Muscle of leg (tissue), 11 donors: Measurements from ENCODE around the gene TOPBP1. TPM values are rescaled to one million over a fixed set of nuclear protein-coding genes. Genes with fewer than 3 reads are reported as not detected.
A peak's percentile ranks its signal among the peaks of the same experiment; 100 is the strongest.
"Not testable (repeated sequence)": the region's sequence is repeated elsewhere in the genome, so short reads cannot be mapped to it uniquely, and the experiment has no call there.

Experiments used
- DNase-seq: peaks from one replicate; pipeline ENCODE4 v3.0.0; 2013
- H3K27ac ChIP-seq: one replicate; pipeline ENCODE4 v1.5.1; 2013; ENCODE audit warnings: mild to moderate bottlenecking, low read length, control low read depth
- H3K27me3 ChIP-seq: one replicate; pipeline ENCODE4 v1.6.1; 2013; ENCODE audit warnings: low read length; ENCODE audit not compliant: control insufficient read depth, insufficient read depth
- H3K36me3 ChIP-seq: one replicate; pipeline ENCODE4 v1.6.1; 2013; ENCODE audit warnings: low read length; ENCODE audit not compliant: control insufficient read depth, insufficient read depth
- H3K4me1 ChIP-seq: one replicate; pipeline ENCODE4 v1.6.1; 2013; ENCODE audit warnings: low read length; ENCODE audit not compliant: control insufficient read depth, insufficient read depth
- H3K4me3 ChIP-seq: one replicate; pipeline ENCODE4 v1.5.1; 2013; ENCODE audit warnings: low read length, control low read depth
- H3K9me3 ChIP-seq: replicated peaks from 2 replicates; pipeline ENCODE4 v1.6.1; 2013; ENCODE audit warnings: low read depth, low read length; ENCODE audit not compliant: control insufficient read depth
- WGBS: methylation state at CpG from one replicate; pipeline ENCODE4 v1.1.5; 2013; ENCODE audit warnings: missing lambda C conversion rate; ENCODE audit not compliant: insufficient coverage; 5-methylcytosine and 5-hydroxymethylcytosine counted together
- polyA plus RNA-seq, 8 donors: library from polyadenylated mRNA; unstranded; fragments of 120-200 nt; gene quantifications; one replicate each; pipeline versions ENCODE4 v1.2.1 to v1.2.3, GENCODE V29; 2013; ENCODE audit warnings: inconsistent platforms in 1 of 8, low replicate concordance in 1 of 8; ENCODE audit not compliant: insufficient read length in 8 of 8, insufficient read depth in 1 of 8
- total RNA-seq: library from RNA; stranded (reverse); fragments of 120-200 nt; gene quantifications from one replicate; pipeline ENCODE4 v1.2.4, GENCODE V29; 2013

TOPBP1 gene
- total and polyA plus RNA-seq, 9 donors = 19.8 to 28.5 (median 26.6) TPM

DNA sequence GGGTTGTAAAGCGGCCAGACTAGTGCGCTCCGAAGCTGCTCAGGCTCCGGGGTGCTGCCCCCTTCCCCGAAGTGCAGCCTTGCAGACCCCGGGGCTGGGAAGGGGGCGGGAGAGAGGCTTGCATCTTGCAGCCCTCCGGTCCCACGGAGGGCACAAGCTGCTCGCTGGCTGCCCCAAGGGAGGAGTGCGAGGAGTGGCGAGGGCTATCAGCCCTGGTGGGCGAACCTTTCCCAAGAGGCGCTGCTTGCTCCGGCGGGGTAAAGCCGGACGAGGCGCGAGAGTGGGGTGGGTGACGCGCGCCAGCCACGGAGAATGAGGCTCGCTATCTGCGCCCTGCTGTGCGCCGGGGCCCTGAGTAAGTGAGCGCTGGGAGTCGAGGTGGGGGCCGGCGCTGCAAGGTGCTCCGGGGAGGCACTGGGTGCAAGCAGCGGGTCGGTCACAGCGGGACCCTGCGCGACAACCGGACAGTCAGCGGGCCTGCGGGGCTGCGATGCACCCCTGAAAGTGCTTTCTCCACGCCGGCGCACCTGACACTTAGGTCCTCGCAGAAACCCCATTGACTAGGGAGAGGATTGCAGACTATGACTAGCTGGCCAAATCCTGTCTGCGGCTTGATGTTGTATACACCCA lies 12.7 kb upstream of the TOPBP1 start:
- WGBS = 5% methylated on average over 47 of the region's 47 CpGs
- Histone ChIP-seq H3K27ac (no peak overlapping the region), H3K4me3 (no peak overlapping the region), H3K4me1 (peaks cover 5% of the 10 kb centered on the region), H3K9me3 (no peaks in the 10 kb centered on the region), H3K36me3 (no peaks in the 10 kb centered on the region), H3K27me3 (peaks cover 38% of the 10 kb centered on the region)
- DNase-seq = no peak

DNA sequence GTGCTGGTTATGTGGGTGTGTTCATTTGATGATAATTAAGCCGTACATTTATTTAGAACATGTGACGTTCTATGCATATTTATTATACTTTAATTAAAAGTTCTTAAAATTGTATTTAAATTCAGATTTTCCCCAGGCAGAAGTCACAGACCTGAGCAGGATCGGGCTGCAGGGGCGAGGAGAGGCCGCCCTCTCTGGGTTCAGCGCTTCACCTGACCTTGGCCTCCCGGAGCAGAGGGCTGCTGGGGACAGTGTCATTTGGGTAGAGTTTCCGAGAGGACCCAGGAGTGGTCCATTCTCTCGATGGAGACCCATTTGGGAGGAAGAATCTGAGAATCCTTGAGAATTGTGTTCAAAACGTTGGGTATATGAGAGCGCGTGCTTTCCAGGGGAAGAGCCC lies 12.0 kb upstream of the TOPBP1 start:
- H3K27me3 ChIP-seq = peaks cover 38% of the 10 kb centered on the region
- H3K27ac ChIP-seq = no peak overlapping the region
- 36% methylated on average over 9 of the region's 12 CpGs for WGBS
- H3K4me1 ChIP-seq = peaks cover 5% of the 10 kb centered on the region
- no peak for DNase-seq
- H3K36me3 ChIP-seq = no peaks in the 10 kb centered on the region
- no peak overlapping the region for H3K4me3 ChIP-seq
- no peaks in the 10 kb centered on the region for H3K9me3 ChIP-seq

GRCh38 chr3:133672461-133672860 lies 10.7 kb upstream of the TOPBP1 start:
- WGBS = no CpG with 5 or more reads among the region's 2 CpGs
- Histone ChIP-seq H3K4me1 (peaks cover 7% of the 10 kb centered on the region), H3K36me3 (no peaks in the 10 kb centered on the region), H3K27ac (no peak overlapping the region), H3K4me3 (no peak overlapping the region), H3K9me3 (no peaks in the 10 kb centered on the region), H3K27me3 (peaks cover 38% of the 10 kb centered on the region)
- no peak for DNase-seq

- Histone ChIP-seq H3K4me1 (peaks cover 7% of the 10 kb centered on the region), H3K36me3 (no peaks in the 10 kb centered on the region), H3K9me3 (no peaks in the 10 kb centered on the region), H3K27ac (no peak overlapping the region), H3K4me3 (no peak overlapping the region), H3K27me3 (peaks cover 21% of the 10 kb centered on the region)
- 75% methylated on average over 2 of the region's 3 CpGs for WGBS
- no peak for DNase-seq
These were observed 8.8 kb upstream of the TOPBP1 start for GRCh38 chr3:133670525-133670995.

DNA sequence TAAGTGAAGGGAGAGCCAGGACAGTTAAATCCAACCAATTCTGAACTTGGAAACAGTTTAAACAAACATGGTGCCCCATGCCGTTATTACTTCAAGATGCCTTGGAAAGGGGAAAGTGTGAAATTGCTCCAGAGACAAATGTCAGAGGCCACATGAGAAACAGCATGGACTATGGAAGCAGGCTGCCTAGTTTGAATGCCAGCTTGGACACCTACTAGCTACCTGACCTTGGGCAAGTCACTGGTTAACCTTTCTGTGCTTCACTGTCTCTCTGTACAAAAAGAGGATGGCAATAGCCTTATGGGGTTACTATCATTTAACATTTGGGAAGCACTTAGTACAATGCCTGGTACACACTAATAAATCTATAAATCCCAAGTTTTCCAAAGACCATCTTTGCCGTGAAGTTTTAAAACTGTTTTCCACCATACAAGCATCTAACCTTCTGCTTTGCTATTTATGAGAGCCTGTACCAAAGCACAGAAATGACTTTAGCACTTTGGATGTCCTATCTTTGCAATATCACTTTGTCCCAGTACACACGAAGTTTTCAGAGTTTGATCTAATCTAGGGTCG lies 8.3 kb upstream of the TOPBP1 start:
- no peak for DNase-seq
- H3K4me3 ChIP-seq = no peak overlapping the region
- peaks cover 18% of the 10 kb centered on the region for H3K27me3 ChIP-seq
- H3K27ac ChIP-seq = no peak overlapping the region
- 78% methylated on average over 3 of the region's 4 CpGs for WGBS
- H3K36me3 ChIP-seq = no peaks in the 10 kb centered on the region
- H3K4me1 ChIP-seq = peaks cover 7% of the 10 kb centered on the region
- no peaks in the 10 kb centered on the region for H3K9me3 ChIP-seq

DNA sequence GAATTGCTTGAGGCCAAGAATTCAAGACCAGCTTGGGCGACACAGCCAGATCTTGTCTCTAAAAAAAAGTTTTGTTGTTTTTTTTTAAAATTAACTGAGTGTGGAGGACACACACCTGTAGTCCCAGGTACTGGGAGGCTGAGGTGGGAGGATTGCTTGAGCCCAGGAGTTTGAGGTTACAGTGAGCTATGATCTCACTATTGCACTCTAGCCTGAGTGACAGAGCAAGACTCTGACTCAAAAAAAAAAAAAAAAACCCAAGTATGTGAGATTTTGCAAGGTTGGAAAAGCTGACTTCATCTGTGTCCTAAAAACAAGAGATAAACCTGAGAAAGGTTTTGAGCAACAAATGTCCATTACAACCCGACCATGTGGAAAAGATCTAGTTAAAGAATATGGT lies 5.4 kb upstream of the TOPBP1 start:
- Histone ChIP-seq H3K4me3 (no peak overlapping the region), H3K9me3 (no peaks in the 10 kb centered on the region), H3K4me1 (peaks cover 10% of the 10 kb centered on the region), H3K27ac (no peak overlapping the region), H3K36me3 (no peaks in the 10 kb centered on the region), H3K27me3 (no peaks in the 10 kb centered on the region)
- 89% methylated on average over 1 of the region's 2 CpGs for WGBS
- DNase-seq = no peak

DNA sequence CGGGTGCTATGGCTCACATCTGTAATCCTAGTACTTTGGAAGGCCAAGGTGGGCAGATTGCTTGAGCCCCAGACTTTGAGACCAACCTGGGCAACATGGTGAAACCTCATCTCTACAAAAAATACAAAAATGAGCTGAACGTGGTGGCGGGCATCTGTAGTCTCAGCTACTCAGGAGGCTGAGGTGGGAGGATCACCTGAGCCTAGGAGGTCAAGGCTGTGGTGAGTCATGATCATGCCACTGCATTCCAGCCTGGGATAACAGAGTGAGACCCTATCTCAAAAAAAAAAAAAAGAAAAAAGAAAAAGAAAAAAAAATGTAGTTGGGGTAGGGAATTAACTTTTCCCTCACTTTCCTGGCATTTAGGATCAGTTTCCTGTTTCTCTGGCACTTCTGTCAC lies 3.4 kb upstream of the TOPBP1 start:
- H3K9me3 ChIP-seq, DNase-seq, H3K4me3 ChIP-seq, H3K27me3 ChIP-seq, H3K36me3 ChIP-seq, H3K27ac ChIP-seq: not testable (repeated sequence)
- WGBS = no CpG with 5 or more reads among the region's 3 CpGs
- peaks cover 12% of the 10 kb centered on the region for H3K4me1 ChIP-seq

DNA sequence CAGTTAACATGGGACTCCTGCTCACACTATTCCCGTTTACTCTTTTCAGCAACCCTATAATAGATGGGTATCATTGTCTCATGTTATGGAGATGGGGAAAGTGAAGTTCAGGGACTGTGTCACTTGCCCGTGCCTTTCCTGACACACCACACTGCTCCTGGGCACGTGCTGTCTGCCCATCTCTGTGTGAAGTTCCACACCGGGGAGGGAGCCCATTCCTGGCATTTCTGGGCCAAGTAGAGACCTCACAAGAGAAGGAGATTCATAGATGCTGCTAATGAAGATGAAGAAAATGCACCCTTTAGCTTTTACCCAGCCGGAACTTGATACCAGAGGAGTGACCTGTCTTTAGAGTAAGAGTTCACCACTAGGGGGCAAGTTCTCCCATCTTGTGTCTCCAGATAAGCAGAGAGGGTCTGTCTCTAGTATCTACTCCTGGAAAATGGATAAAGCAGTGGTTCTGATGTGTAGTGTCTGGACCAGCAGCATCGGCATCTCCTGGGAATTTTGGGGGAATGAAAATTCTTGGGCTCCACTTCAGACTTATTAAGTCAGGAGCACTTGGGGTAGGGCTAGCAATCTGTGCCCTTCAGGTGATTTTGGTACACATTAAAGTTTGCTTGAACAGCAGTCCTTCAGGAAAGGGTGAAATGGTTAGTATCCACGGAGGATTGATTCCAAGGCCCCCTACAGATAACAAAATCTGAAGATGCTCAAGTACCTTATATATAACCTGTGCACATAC lies 2.0 kb upstream of the TOPBP1 start:
- no peaks in the 10 kb centered on the region for H3K36me3 ChIP-seq
- 43% methylated on average over 2 of the region's 7 CpGs for WGBS
- H3K4me3 ChIP-seq = no peak overlapping the region
- H3K9me3 ChIP-seq = no peaks in the 10 kb centered on the region
- peak; percentile 73 for DNase-seq
- H3K27me3 ChIP-seq = no peaks in the 10 kb centered on the region
- H3K4me1 ChIP-seq = peaks cover 12% of the 10 kb centered on the region
- H3K27ac ChIP-seq = no peak overlapping the region

DNA sequence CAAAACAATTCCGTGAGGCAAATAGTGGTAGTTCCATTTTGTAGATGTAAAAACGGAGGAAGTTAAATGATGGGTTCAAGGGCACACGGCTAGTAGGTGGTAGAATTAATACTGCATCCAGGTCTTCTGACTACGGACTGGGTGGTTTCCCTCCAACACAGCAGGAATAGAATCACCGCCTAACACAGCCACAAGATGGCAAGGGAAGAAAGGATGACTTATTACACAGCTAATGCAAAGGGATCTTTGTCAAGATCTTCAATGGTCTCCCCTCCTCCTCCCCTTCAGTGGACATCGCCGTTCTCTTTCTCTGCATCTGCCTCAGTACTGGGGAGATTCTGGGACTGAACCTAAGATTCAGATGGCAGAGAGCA lies 524 bp upstream of the TOPBP1 start:
- peak overlapping the region; percentile 95 for H3K27ac ChIP-seq
- 7% methylated on average over 3 of the region's 7 CpGs for whole genome bisulfite sequencing
- H3K4me1 ChIP-seq = peaks cover 10% of the 10 kb centered on the region
- H3K4me3 ChIP-seq = peak overlapping the region; percentile 87
- no peaks in the 10 kb centered on the region for H3K9me3 ChIP-seq
- DNase-seq = peak; percentile 53
- H3K36me3 ChIP-seq = peaks cover 4% of the 10 kb centered on the region
- no peaks in the 10 kb centered on the region for H3K27me3 ChIP-seq

GRCh38 chr3:133659806-133660205 lies 1.9 kb downstream of the TOPBP1 start:
- Histone ChIP-seq H3K9me3 (no peaks in the 10 kb centered on the region), H3K4me3 (no peak overlapping the region), H3K36me3 (peaks cover 8% of the 10 kb centered on the region), H3K27ac (no peak overlapping the region), H3K4me1 (peaks cover 10% of the 10 kb centered on the region), H3K27me3 (no peaks in the 10 kb centered on the region)
- whole genome bisulfite sequencing = 95% methylated on average over 2 of the region's 2 CpGs
- DNase-seq = no peak
